ENCODE results near the gene TRAPPC5. TPM values are rescaled to one million over a fixed set of nuclear protein-coding genes. Genes with fewer than 3 reads are reported as not detected.

The TRAPPC5 gene
- total RNA-seq, 1 donor from 2014 or later: 108 TPM

- DNase-seq (ENCODE audit: extremely low spot score, unreplicated experiment): no peak
- Mint-ChIP-seq H3K4me3 (ENCODE audit: unreplicated experiment) (no peak overlapping the region), H3K27me3 (ENCODE audit: unreplicated experiment) (no peaks in the 10 kb centered on the region), H3K4me1 (ENCODE audit: unreplicated experiment) (no peaks in the 10 kb centered on the region), H3K9me3 (ENCODE audit: unreplicated experiment) (no peaks in the 10 kb centered on the region), H3K27ac (ENCODE audit: unreplicated experiment) (no peak overlapping the region), H3K36me3 (ENCODE audit: unreplicated experiment) (no peaks in the 10 kb centered on the region)
- no peak for TF ChIP-seq CTCF (IDR thresholded peaks at IDR 0.05)
Observed at GRCh38 chr19:7644550-7644877, 36.1 kb upstream of the TRAPPC5 start.

- TF ChIP-seq CTCF (IDR thresholded peaks at IDR 0.05): no peak
- Mint-ChIP-seq H3K27ac (ENCODE audit: unreplicated experiment) (no peak overlapping the region), H3K9me3 (ENCODE audit: unreplicated experiment) (no peaks in the 10 kb centered on the region), H3K36me3 (ENCODE audit: unreplicated experiment) (no peaks in the 10 kb centered on the region), H3K4me1 (ENCODE audit: unreplicated experiment) (no peaks in the 10 kb centered on the region), H3K27me3 (ENCODE audit: unreplicated experiment) (no peaks in the 10 kb centered on the region), H3K4me3 (ENCODE audit: unreplicated experiment) (no peak overlapping the region)
- DNase-seq (ENCODE audit: extremely low spot score, unreplicated experiment): no peak
Observed at GRCh38 chr19:7645163-7645562, 35.5 kb upstream of the TRAPPC5 start.

GRCh38 chr19:7645656-7646425, 34.8 kb upstream of the TRAPPC5 start:
- no peaks in the 10 kb centered on the region for H3K9me3 Mint-ChIP-seq (ENCODE audit: unreplicated experiment)
- no peaks in the 10 kb centered on the region for H3K27me3 Mint-ChIP-seq (ENCODE audit: unreplicated experiment)
- H3K4me3 Mint-ChIP-seq (ENCODE audit: unreplicated experiment): no peak overlapping the region
- H3K27ac Mint-ChIP-seq (ENCODE audit: unreplicated experiment): no peak overlapping the region
- no peaks in the 10 kb centered on the region for H3K36me3 Mint-ChIP-seq (ENCODE audit: unreplicated experiment)
- no peak for TF ChIP-seq CTCF (IDR thresholded peaks at IDR 0.05)
- no peak for DNase-seq (ENCODE audit: extremely low spot score, unreplicated experiment)
- H3K4me1 Mint-ChIP-seq (ENCODE audit: unreplicated experiment): no peaks in the 10 kb centered on the region

GRCh38 chr19:7646426-7646700, 34.3 kb upstream of the TRAPPC5 start:
- Mint-ChIP-seq H3K4me3 (ENCODE audit: unreplicated experiment) (no peak overlapping the region), H3K9me3 (ENCODE audit: unreplicated experiment) (no peaks in the 10 kb centered on the region), H3K27me3 (ENCODE audit: unreplicated experiment) (peaks cover 2% of the 10 kb centered on the region), H3K36me3 (ENCODE audit: unreplicated experiment) (no peaks in the 10 kb centered on the region), H3K4me1 (ENCODE audit: unreplicated experiment) (no peaks in the 10 kb centered on the region), H3K27ac (ENCODE audit: unreplicated experiment) (no peak overlapping the region)
- TF ChIP-seq CTCF (IDR thresholded peaks at IDR 0.05): no peak
- no peak for DNase-seq (ENCODE audit: extremely low spot score, unreplicated experiment)

GRCh38 chr19:7647156-7647555, 33.5 kb upstream of the TRAPPC5 start:
- Mint-ChIP-seq H3K4me3 (ENCODE audit: unreplicated experiment) (no peak overlapping the region), H3K27me3 (ENCODE audit: unreplicated experiment) (peaks cover 5% of the 10 kb centered on the region), H3K9me3 (ENCODE audit: unreplicated experiment) (no peaks in the 10 kb centered on the region), H3K4me1 (ENCODE audit: unreplicated experiment) (peaks cover 3% of the 10 kb centered on the region), H3K27ac (ENCODE audit: unreplicated experiment) (no peak overlapping the region), H3K36me3 (ENCODE audit: unreplicated experiment) (no peaks in the 10 kb centered on the region)
- TF ChIP-seq CTCF (IDR thresholded peaks at IDR 0.05): no peak
- no peak for DNase-seq (ENCODE audit: extremely low spot score, unreplicated experiment)

All from osteocyte (in vitro differentiated cells).